Prostate gland (tissue), 2 donors: ENCODE data around the gene TNFAIP8. TPM values are rescaled to one million over a fixed set of nuclear protein-coding genes. Genes with fewer than 3 reads are reported as not detected.

Source experiments
- DNase-seq: peaks from one replicate; pipeline ENCODE4 v3.0.0-alpha.2; 2019; ENCODE audit warnings: low spot score
- H3K27ac ChIP-seq, 2 donors: fragments of 200-600 bp; sonication (generic); 2 replicates each; pipeline ENCODE4 v1.5.1; 2017 to 2019
- H3K27me3 ChIP-seq: fragments of 200-600 bp; sonication (generic); replicated peaks from 2 replicates; pipeline ENCODE4 v1.5.1; 2019; ENCODE audit not compliant: insufficient read depth
- H3K36me3 ChIP-seq, 2 donors: fragments of 200-600 bp; sonication (generic); 1 replicate in 1 of 2; 2 replicates in 1 of 2; pipeline versions ENCODE4 v1.5.1 to v1.8.1; 2017 to 2019
- H3K4me1 ChIP-seq: fragments of 200-600 bp; sonication (generic); replicated peaks from 2 replicates; pipeline ENCODE4 v1.5.1; 2019
- H3K4me3 ChIP-seq, 2 donors: fragments of 200-600 bp; sonication (generic); 2 replicates each; pipeline ENCODE4 v1.5.1; 2017 to 2019
- H3K9me3 ChIP-seq: fragments of 200-600 bp; sonication (generic); 2 replicates; pipeline ENCODE4 v1.5.1; 2017
- POLR2A ChIP-seq: fragments of 450-650 bp; IDR thresholded peaks from one replicate; pipeline ENCODE4 v1.6.1; 2016; ENCODE audit warnings: antibody characterized with exemption, mild to moderate bottlenecking
- POLR2AphosphoS5 ChIP-seq: sonication (generic); formaldehyde crosslinking; IDR thresholded peaks from one replicate; pipeline ENCODE4 v1.6.1; 2017; ENCODE audit warnings: antibody characterized with exemption
- WGBS: methylation state at CpG from one replicate; pipeline ENCODE4 v1.1.5; 2018; 5-methylcytosine and 5-hydroxymethylcytosine counted together
- intact Hi-C: fragments of 100-400 bp; cut with DNase I; formaldehyde crosslinking; loops from one replicate; pipeline ENCODE4 v1.14.2; 2022
- total RNA-seq, 2 donors: library from RNA; depleted of rRNA; stranded (reverse); fragments of >200 nt; gene quantifications; one replicate each; pipeline ENCODE4 v1.1.0, GENCODE V29; 2016
- TF ChIP-seq, protein P1 (sequence below), 4 experiments: fragments of 200-600 bp in 2 of 4; fragments of 450-650 bp in 2 of 4; sonication (generic) in 2 of 4; IDR thresholded peaks; 1 replicate in 3 of 4; 2 replicates in 1 of 4; pipeline ENCODE4 v1.5.1; 2016 to 2019; ENCODE audit warnings: antibody characterized with exemption in 4 of 4, mild to moderate bottlenecking in 2 of 4, moderate library complexity in 2 of 4

TNFAIP8 gene
- total RNA-seq, 2 donors from 2014 or later = 21.6 to 40.0 TPM

DNA sequence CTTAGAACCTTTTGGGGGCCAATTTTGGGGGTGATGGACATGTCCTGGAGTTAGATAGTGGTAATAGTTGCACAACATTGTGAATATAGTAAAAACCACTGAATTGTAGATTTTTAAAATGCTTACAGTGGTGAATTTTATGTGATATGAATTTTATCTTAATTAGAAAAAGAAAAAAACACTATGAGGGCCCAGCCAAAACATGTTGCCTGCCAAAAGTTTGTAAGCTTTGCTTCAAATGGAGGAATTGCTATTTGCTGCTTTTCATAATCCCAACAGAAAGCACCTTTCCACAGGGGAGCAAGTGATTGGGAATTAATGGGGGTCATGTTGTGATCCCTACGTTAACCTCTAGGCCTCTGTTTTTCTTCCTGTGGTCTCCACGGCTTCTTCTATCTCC is 19.1 kb downstream of the TNFAIP8 start:
- 100% methylated on average over 2 of the region's 2 CpGs for WGBS
- no peak for TF ChIP-seq POLR2A
- TF ChIP-seq, protein P1, sequence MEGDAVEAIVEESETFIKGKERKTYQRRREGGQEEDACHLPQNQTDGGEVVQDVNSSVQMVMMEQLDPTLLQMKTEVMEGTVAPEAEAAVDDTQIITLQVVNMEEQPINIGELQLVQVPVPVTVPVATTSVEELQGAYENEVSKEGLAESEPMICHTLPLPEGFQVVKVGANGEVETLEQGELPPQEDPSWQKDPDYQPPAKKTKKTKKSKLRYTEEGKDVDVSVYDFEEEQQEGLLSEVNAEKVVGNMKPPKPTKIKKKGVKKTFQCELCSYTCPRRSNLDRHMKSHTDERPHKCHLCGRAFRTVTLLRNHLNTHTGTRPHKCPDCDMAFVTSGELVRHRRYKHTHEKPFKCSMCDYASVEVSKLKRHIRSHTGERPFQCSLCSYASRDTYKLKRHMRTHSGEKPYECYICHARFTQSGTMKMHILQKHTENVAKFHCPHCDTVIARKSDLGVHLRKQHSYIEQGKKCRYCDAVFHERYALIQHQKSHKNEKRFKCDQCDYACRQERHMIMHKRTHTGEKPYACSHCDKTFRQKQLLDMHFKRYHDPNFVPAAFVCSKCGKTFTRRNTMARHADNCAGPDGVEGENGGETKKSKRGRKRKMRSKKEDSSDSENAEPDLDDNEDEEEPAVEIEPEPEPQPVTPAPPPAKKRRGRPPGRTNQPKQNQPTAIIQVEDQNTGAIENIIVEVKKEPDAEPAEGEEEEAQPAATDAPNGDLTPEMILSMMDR (IDR thresholded peaks at IDR 0.05) = no peak
- TF ChIP-seq POLR2AphosphoS5 = no peak
- no peak overlapping the region for H3K27ac ChIP-seq
- no peaks in the 10 kb centered on the region for H3K9me3 ChIP-seq
- H3K4me3 ChIP-seq = no peak overlapping the region
- no peaks in the 10 kb centered on the region for H3K27me3 ChIP-seq
- intact Hi-C loops = no loop called here
- H3K4me1 ChIP-seq = no peaks in the 10 kb centered on the region
- DNase-seq = no peak
- no peaks in the 10 kb centered on the region for H3K36me3 ChIP-seq

DNA sequence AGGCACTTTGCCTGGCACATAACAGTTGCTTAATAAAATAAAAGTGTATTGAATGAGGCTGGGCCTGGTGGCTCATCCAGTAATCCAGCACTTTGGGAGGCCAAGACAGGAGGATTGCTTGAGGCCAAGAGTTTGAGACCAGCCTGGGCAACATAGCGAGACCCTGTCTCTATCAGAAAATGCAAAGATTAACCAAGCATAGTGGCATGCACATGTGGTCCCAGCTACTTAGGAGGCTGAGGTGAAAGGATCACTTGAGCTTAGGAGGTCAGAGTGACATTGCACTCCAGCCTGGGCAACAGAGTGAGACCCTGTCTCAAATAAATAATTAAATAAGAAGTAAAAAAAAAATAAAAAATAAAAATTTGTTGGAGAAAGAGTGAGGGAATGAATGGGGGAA is 21.2 kb downstream of the TNFAIP8 start:
- intact Hi-C loops = no loop called here
- no peak overlapping the region for H3K4me3 ChIP-seq
- DNase-seq = no peak
- H3K4me1 ChIP-seq = no peaks in the 10 kb centered on the region
- WGBS = 97% methylated on average over 1 of the region's 1 CpG
- H3K9me3 ChIP-seq = no peaks in the 10 kb centered on the region
- TF ChIP-seq POLR2A (no peak), POLR2AphosphoS5 (no peak)
- H3K27me3 ChIP-seq = no peaks in the 10 kb centered on the region
- H3K36me3 ChIP-seq = no peaks in the 10 kb centered on the region
- no peak overlapping the region for H3K27ac ChIP-seq

DNA sequence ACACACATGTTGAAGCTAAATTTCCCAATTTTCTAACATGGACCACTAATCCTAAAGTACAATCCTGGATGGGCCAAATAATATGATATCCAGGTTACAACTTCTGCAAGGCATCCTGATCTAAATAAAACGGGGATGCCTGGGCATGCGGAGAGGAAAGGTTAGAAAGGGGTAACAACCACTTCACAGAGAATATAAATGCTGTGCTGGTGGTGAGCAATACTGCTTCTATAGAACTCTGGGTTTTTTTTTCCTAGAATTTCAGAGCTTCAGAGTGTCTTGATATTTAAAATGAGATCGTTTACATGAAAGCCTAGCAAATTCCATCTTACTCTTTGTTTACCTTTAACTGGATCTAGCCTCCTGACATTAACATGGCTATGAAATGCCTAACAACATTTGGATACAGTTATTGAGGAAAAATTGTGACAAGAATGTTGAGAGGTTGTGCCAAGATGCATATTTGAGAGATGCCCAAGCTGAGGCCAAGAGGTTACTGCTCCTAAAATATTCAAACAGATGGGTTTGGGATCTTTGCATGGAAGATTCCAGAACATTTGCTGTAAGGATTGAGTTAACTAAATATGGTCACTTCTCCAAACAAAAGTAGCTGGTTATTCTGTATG is 22.4 kb downstream of the TNFAIP8 start:
- H3K27ac ChIP-seq = no peak overlapping the region

DNA sequence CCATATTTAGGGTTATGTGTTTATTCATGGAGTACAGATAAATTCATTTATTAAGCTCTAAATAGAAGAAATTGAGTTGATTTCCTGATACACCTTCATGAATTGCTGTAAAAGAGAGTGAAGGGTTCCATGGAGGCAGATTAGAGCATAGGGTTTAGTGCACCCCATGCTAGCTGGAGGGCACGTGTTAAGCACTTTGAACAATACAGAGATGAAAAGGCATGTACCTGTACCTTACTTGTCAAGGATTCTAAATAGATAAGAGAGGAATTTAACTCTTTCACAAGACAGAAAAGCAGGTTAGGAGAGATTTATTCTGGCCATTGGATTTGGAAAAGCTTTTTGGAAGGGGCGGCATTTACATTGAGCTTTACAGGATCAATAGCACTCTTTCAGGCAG is 23.3 kb downstream of the TNFAIP8 start:
- Histone ChIP-seq H3K9me3 (no peaks in the 10 kb centered on the region), H3K27me3 (no peaks in the 10 kb centered on the region), H3K4me3 (no peak overlapping the region), H3K4me1 (no peaks in the 10 kb centered on the region), H3K27ac (no peak overlapping the region), H3K36me3 (no peaks in the 10 kb centered on the region)
- WGBS = 79% methylated on average over 2 of the region's 2 CpGs
- intact Hi-C loops = no loop called here
- DNase-seq = no peak
- TF ChIP-seq, protein P1 (IDR thresholded peaks at IDR 0.05) = no peak
- no peak for TF ChIP-seq POLR2A
- no peak for TF ChIP-seq POLR2AphosphoS5

More for the DNA sequence above, 22.4 kb downstream of the TNFAIP8 start:
- H3K36me3 ChIP-seq = no peaks in the 10 kb centered on the region
- 69% methylated on average over 3 of the region's 3 CpGs for WGBS
- H3K27me3 ChIP-seq = no peaks in the 10 kb centered on the region
- intact Hi-C loops = no loop called here
- no peaks in the 10 kb centered on the region for H3K4me1 ChIP-seq
- no peaks in the 10 kb centered on the region for H3K9me3 ChIP-seq
- DNase-seq = no peak
- H3K4me3 ChIP-seq = no peak overlapping the region
- TF ChIP-seq POLR2AphosphoS5 (no peak), POLR2A (no peak)
- TF ChIP-seq, protein P1 (IDR thresholded peaks at IDR 0.05) = no peak

DNA sequence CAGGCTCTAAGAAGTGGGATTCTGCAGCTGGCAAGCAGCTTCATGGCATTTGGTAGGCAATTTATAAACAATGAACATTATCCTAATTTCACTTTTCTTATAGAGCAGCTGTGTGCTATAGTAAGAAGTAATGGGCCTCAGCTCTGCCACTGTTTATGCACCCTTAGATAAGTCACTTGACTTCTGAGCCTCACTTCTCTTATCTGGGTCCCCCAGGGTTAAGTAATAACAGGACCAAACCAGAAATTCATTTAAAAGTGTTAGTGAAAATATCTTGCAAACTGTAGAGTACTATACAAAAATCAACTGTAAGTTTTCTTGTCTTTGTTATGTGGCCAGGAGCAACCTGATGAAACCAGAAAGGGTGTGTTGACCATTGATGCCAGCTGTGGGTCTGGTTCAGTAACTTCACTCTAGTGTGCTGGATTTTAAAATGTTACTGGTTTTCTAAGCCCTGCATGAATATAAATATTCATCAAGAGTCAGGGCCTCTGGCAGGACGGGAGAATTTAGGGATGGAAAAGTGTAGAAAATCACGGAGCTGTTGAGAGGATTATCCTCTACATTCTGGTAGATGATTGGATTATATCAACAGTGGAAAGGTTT is 24.2 kb downstream of the TNFAIP8 start:
- Histone ChIP-seq H3K27me3 (no peaks in the 10 kb centered on the region), H3K4me3 (no peak overlapping the region), H3K36me3 (no peaks in the 10 kb centered on the region), H3K4me1 (no peaks in the 10 kb centered on the region), H3K9me3 (no peaks in the 10 kb centered on the region), H3K27ac (no peak overlapping the region)
- 90% methylated on average over 2 of the region's 2 CpGs for WGBS
- DNase-seq = no peak
- intact Hi-C loops = no loop called here
- no peak for TF ChIP-seq POLR2A
- TF ChIP-seq, protein P1 (IDR thresholded peaks at IDR 0.05) = no peak
- no peak for TF ChIP-seq POLR2AphosphoS5
